Measurements from ENCODE around the gene FGF1.

FGF1 gene

GRCh38 chr5:142685418-142686209, at the start of gene FGF1:
TSS of gene FGF1 (minus strand) at chr5:142686090. CDS start at chr5:142614127, 71,963 bp downstream.
- DNase-seq: no peak

GRCh38 chr5:142727735-142728047, 41.8 kb upstream of the FGF1 start:
- no peak for DNase-seq

- DNase-seq: no peak
Observed at GRCh38 chr5:142726188-142726731, 40.4 kb upstream of the FGF1 start.

GRCh38 chr5:142725231-142726187, 39.6 kb upstream of the FGF1 start:
- no peak for DNase-seq

- DNase-seq: no peak
Observed at GRCh38 chr5:142724821-142725220, 38.9 kb upstream of the FGF1 start.

GRCh38 chr5:142722896-142723295, 37.0 kb upstream of the FGF1 start:
- no peak for DNase-seq

GRCh38 chr5:142722146-142722545, 36.3 kb upstream of the FGF1 start:
- no peak for DNase-seq

- DNase-seq: no peak
Observed at GRCh38 chr5:142720641-142721271, 34.9 kb upstream of the FGF1 start.

GRCh38 chr5:142719836-142720370, 34.0 kb upstream of the FGF1 start:
- DNase-seq: no peak

- DNase-seq: peak; percentile 42
Observed at GRCh38 chr5:142717582-142718215, 31.8 kb upstream of the FGF1 start.

GRCh38 chr5:142716963-142717362, 31.1 kb upstream of the FGF1 start:
- DNase-seq: peak; percentile 36

GRCh38 chr5:142715291-142715690, 29.4 kb upstream of the FGF1 start:
- no peak for DNase-seq

GRCh38 chr5:142713121-142713706, 27.3 kb upstream of the FGF1 start:
- peak; percentile 87 for DNase-seq

- no peak for DNase-seq
Observed at GRCh38 chr5:142703153-142703552, 17.3 kb upstream of the FGF1 start.

GRCh38 chr5:142701673-142702311, 15.9 kb upstream of the FGF1 start:
- DNase-seq: no peak

- no peak for DNase-seq
Observed at GRCh38 chr5:142700566-142700965, 14.7 kb upstream of the FGF1 start.

- DNase-seq: peak; percentile 76
Observed at GRCh38 chr5:142699184-142699720, 13.4 kb upstream of the FGF1 start.

GRCh38 chr5:142698447-142699183, 12.7 kb upstream of the FGF1 start:
- DNase-seq: no peak

GRCh38 chr5:142697356-142698255, 11.7 kb upstream of the FGF1 start:
- no peak for DNase-seq
